GM12873 (cell line): ENCODE measurements around the gene TMEM221.

Experiments
- CTCF ChIP-seq: IDR thresholded peaks from 2 replicates; pipeline ENCODE4 v1.5.1; 2012; ENCODE audit warnings: low read depth, mild to moderate bottlenecking, moderate library complexity, low read length, control low read depth; ENCODE audit not compliant: insufficient read depth; ENCODE audit errors: missing control alignments

TMEM221 gene

GRCh38 chr19:17448131-17448967, at the start of gene TMEM221:
Gene TMEM221, minus strand, starts transcription at chr19:17448668. Its CDS starts 206 bp downstream, at chr19:17448462.
- peak; percentile 47 for TF ChIP-seq CTCF

DNA sequence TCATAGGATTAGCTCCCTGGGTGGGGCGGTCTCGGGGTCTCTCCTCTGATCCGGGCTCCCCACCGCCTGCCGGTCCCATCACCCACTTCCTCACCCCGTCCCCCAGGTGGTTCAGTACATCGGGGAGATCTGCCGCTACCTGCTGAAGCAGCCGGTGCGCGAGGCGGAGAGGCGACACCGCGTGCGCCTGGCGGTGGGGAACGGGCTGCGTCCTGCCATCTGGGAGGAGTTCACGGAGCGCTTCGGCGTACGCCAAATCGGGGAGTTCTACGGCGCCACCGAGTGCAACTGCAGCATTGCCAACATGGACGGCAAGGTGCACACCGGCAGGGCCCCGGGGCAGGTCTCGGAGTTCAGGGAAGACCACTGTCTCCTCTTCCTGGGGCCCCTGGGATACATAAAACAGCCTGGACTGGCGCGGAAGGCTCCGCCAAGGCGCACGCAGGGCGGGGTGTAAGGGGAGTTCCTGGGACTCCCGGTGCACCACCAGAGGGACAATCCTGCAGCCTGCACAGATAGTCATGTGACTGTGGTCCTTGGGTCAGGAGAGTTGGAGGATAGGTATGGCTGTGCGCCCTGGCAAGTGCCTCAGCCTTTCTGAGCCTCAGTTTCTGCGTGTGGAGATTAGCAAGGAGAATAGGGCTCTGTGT, 48.8 kb upstream of the TMEM221 start:
- TF ChIP-seq CTCF: no peak

DNA sequence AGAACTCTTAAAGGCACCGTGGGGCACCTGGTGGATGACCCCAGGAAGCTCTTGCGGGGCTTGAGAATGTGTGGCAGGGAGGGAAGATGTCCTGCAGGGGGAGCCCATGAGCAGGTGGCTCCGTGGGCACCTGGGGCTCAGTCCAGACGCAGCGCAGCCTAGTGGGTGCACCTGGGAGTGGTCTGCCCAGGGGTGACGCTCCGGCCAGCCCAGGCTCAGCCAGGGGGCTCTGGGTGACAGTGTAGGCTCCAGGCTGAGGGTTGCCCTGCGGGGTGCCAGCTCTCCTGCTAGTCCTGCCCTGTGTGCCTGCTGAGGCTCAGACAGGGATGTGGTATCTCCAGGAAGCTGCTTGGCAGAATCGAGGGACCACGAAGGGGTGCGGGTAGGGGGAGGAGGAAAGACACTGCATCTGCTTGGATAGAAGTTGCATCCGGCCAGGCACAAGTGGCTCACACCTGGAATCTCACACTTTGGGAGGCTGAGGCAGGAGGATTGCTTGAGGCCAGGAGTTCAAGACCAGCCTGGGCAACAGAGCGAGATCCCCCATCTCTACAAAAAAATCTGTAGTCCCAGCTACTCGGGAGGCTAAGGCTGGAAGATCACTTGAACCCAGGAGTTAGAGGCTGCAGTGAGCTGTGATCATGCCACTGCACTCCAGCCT, 48.0 kb upstream of the TMEM221 start:
- peak; percentile 100 for TF ChIP-seq CTCF

- TF ChIP-seq CTCF: no peak
Observed at GRCh38 chr19:17495639-17496296, 47.3 kb upstream of the TMEM221 start.

- TF ChIP-seq CTCF: no peak
Observed at GRCh38 chr19:17491287-17491686, 42.8 kb upstream of the TMEM221 start.

GRCh38 chr19:17490411-17490810, 41.9 kb upstream of the TMEM221 start:
- TF ChIP-seq CTCF: no peak
